ENCODE data around the gene CHSY3. TPM values are rescaled to one million over a fixed set of nuclear protein-coding genes. Genes with fewer than 3 reads are reported as not detected.

CHSY3 gene
- polyA plus RNA-seq, 3 donors from 2014 or later = 0.06 to 0.84 (median 0.31) TPM

DNA sequence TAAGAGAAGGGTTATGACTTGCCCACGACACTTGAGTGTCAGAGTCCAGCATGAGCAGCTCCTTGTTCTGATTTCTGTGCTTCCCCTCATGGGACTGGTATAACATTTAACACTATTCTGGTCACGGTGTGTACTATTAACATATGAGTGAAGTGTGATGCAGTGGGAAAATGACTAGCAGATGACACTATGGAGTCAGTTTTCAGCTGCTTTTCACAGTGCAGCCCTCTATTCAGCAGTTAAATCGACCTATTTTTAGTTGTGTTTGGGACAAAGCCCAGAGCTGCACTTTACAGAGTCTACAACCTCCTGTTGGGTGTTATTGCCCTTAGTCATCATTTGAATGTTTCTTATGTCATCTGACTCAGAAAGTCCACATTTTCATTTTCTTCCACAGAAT is 59.1 kb downstream of the CHSY3 start:
- Mint-ChIP-seq H3K27ac (no peak overlapping the region), H3K27me3 (ENCODE audit: low read depth in 3 of 3) (no peaks in the 10 kb centered on the region), H3K36me3 (peaks cover 0 to 4% (median 0%) of the 10 kb centered on the region in 3 donors), H3K4me1 (no peaks in the 10 kb centered on the region), H3K4me3 (no peak overlapping the region), H3K9me3 (peaks cover 0 to 17% (median 11%) of the 10 kb centered on the region in 6 donors)
- no peak for DNase-seq

DNA sequence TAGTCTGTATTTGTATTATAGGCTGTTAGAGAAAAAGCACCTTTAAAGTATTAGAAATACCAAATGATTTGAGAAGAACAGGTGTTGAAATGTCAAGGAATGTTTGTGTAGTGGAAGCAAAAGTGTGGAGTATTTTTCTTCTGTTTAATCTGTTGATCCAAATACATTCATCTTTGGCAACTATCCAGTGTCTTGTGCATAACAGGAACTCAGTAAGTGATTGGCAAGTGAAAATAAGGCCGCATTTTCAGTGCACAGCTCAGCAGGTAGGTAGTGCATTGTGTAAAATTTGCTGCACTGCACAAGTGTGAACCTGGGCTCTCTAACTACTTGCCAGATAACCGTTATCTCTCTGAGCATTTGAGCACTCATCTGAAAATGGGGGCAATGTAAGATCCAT is 61.8 kb downstream of the CHSY3 start:
- DNase-seq = no peak
- Mint-ChIP-seq H3K27me3 (ENCODE audit: low read depth in 3 of 3) (no peaks in the 10 kb centered on the region), H3K4me3 (no peak overlapping the region), H3K4me1 (no peaks in the 10 kb centered on the region), H3K27ac (no peak overlapping the region), H3K9me3 (peaks cover 0 to 21% (median 11%) of the 10 kb centered on the region in 6 donors), H3K36me3 (peaks cover 0 to 4% (median 0%) of the 10 kb centered on the region in 3 donors)

- no peak overlapping the region for H3K4me3 Mint-ChIP-seq
- DNase-seq = no peak
- no peaks in the 10 kb centered on the region for H3K4me1 Mint-ChIP-seq
- H3K9me3 Mint-ChIP-seq = peaks cover 0 to 3% (median 0%) of the 10 kb centered on the region in 6 donors
- H3K27ac Mint-ChIP-seq = no peak overlapping the region
- no peaks in the 10 kb centered on the region for H3K36me3 Mint-ChIP-seq
- no peaks in the 10 kb centered on the region for H3K27me3 Mint-ChIP-seq (ENCODE audit: low read depth in 3 of 3)
Measured at GRCh38 chr5:129971714-129972113, 67.4 kb downstream of the CHSY3 start.

- H3K9me3 Mint-ChIP-seq = peaks cover 0 to 3% (median 0%) of the 10 kb centered on the region in 6 donors
- no peaks in the 10 kb centered on the region for H3K36me3 Mint-ChIP-seq
- DNase-seq = no peak
- no peaks in the 10 kb centered on the region for H3K4me1 Mint-ChIP-seq
- H3K27me3 Mint-ChIP-seq (ENCODE audit: low read depth in 3 of 3) = no peaks in the 10 kb centered on the region
- no peak overlapping the region for H3K27ac Mint-ChIP-seq
- H3K4me3 Mint-ChIP-seq = no peak overlapping the region
Measured at GRCh38 chr5:129972465-129973141, 68.3 kb downstream of the CHSY3 start.

- no peak for DNase-seq
- H3K36me3 Mint-ChIP-seq = no peaks in the 10 kb centered on the region
- H3K27me3 Mint-ChIP-seq (ENCODE audit: low read depth in 3 of 3) = no peaks in the 10 kb centered on the region
- H3K9me3 Mint-ChIP-seq = peaks cover 0 to 3% (median 0%) of the 10 kb centered on the region in 6 donors
- no peaks in the 10 kb centered on the region for H3K4me1 Mint-ChIP-seq
- no peak overlapping the region for H3K4me3 Mint-ChIP-seq
- no peak overlapping the region for H3K27ac Mint-ChIP-seq
Measured at GRCh38 chr5:129973716-129974426, 69.6 kb downstream of the CHSY3 start.

DNA sequence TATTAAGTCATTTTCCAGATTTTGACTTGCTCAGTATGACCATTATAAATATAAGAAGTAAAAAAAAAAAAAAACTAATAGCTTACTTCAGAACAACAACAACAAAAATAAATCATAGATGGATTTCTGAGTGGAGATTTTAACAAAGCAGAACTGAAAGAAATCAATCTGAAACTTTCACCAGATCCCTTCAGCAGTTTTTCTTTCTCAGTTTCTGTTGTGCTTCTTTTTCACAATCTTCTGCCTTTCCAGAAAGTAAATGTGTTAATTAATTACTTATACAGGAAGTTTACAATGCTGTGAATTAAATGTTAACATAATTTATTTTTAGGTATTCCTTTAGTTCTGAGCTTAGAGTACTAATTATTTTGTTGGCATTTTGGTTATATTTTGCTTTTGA is 73.5 kb downstream of the CHSY3 start:
- H3K4me1 Mint-ChIP-seq = no peaks in the 10 kb centered on the region
- H3K9me3 Mint-ChIP-seq = peaks cover 0 to 7% (median 6%) of the 10 kb centered on the region in 6 donors
- no peaks in the 10 kb centered on the region for H3K36me3 Mint-ChIP-seq
- peaks cover 0 to 2% (median 0%) of the 10 kb centered on the region in 3 donors for H3K27me3 Mint-ChIP-seq (ENCODE audit: low read depth in 3 of 3)
- no peak for DNase-seq
- H3K27ac Mint-ChIP-seq = no peak overlapping the region
- H3K4me3 Mint-ChIP-seq = no peak overlapping the region

DNA sequence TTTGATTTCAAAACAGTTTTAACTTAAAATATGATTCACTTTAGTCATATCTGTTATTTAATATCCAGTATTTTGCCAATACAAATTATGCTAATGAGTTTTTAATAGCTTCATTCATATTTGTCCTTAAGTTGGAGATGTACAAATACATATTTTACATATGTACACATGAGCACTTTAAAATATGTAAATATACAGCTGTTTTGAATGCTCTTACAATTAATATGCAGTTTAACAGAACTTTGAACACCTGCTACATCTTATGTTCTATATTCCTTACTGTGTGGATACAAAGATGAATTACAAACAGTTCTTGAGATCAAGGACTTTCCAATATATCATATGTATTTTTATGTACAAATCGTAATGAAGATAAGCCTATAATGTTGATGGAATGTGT is 74.0 kb downstream of the CHSY3 start:
- DNase-seq = no peak
- Mint-ChIP-seq H3K36me3 (no peaks in the 10 kb centered on the region), H3K27me3 (ENCODE audit: low read depth in 3 of 3) (peaks cover 0 to 2% (median 0%) of the 10 kb centered on the region in 3 donors), H3K4me3 (no peak overlapping the region), H3K9me3 (peaks cover 0 to 10% (median 6%) of the 10 kb centered on the region in 6 donors), H3K27ac (no peak overlapping the region), H3K4me1 (no peaks in the 10 kb centered on the region)

DNA sequence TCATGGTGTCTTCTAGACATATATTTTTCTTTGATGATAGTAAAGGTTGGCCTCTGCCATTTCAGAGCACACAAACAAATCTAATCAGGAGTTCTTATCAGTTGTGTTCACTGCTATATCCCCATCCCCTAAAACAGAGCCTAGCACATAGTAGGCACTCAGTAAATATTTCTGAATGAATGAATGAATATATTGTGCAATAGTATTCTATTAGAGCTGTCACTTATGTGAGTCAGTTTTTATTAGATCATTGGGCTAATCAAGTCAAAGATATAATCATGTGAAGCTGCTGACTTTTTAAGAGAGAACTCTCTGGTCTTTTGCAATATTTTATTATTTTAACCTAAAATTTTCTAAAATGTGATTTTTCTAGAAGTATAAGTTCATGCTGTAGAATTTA is 84.2 kb downstream of the CHSY3 start:
- no peak overlapping the region for H3K27ac Mint-ChIP-seq
- H3K9me3 Mint-ChIP-seq = peaks cover 6 to 48% (median 18%) of the 10 kb centered on the region in 6 donors
- no peaks in the 10 kb centered on the region for H3K27me3 Mint-ChIP-seq (ENCODE audit: low read depth in 3 of 3)
- H3K4me3 Mint-ChIP-seq = no peak overlapping the region
- DNase-seq = no peak
- H3K36me3 Mint-ChIP-seq = no peaks in the 10 kb centered on the region
- no peaks in the 10 kb centered on the region for H3K4me1 Mint-ChIP-seq

DNA sequence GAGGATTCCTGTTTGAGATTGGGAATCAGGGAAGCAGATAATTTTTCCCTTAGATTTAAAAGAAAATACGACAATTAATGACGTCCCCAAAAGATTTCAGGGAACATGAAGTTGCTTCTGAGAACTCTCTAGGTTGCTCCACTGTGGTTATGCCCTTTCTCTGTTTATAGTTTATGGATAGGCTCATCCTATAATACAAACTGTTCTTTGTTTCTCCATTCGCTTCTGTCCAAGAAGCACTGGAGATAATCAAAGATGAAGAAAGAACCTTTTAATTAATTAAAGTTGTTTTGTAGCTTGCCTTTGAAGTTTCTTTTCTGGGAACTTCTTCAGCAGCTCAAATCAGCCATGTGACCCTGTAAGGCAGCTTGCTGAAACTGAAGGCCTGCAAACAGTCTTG is 87.5 kb downstream of the CHSY3 start:
- H3K9me3 Mint-ChIP-seq = peaks cover 2 to 29% (median 9%) of the 10 kb centered on the region in 6 donors
- no peaks in the 10 kb centered on the region for H3K27me3 Mint-ChIP-seq (ENCODE audit: low read depth in 3 of 3)
- H3K36me3 Mint-ChIP-seq = peaks cover 0 to 3% (median 0%) of the 10 kb centered on the region in 3 donors
- no peaks in the 10 kb centered on the region for H3K4me1 Mint-ChIP-seq
- no peak overlapping the region for H3K27ac Mint-ChIP-seq
- DNase-seq = no peak
- no peak overlapping the region for H3K4me3 Mint-ChIP-seq

DNA sequence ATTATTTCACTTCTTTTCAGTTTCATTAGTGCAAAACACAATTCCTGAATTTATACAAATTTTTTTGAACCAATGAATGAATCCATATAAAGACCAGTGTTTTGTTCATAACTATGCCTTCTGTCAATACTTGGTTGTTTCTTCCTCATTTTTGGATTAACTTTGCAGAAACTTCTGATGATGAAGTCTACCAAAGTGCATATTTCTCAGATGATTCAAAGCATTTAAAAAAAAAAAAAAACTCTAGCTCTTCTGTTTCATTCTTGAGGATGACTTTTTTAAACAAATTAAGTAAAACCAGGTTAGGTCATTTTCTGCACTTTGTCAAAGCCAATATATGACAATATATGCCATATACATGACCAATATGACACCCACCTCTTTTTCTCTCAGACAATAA is 92.6 kb downstream of the CHSY3 start:
- Mint-ChIP-seq H3K9me3 (peaks cover 2 to 12% (median 7%) of the 10 kb centered on the region in 6 donors), H3K36me3 (peaks cover 0 to 3% (median 0%) of the 10 kb centered on the region in 3 donors), H3K27me3 (ENCODE audit: low read depth in 3 of 3) (peaks cover 0 to 2% (median 0%) of the 10 kb centered on the region in 3 donors), H3K4me3 (no peak overlapping the region), H3K4me1 (no peaks in the 10 kb centered on the region), H3K27ac (no peak overlapping the region)
- DNase-seq = no peak

GRCh38 chr5:130000460-130000859 is 96.2 kb downstream of the CHSY3 start:
- peaks cover 2 to 12% (median 5%) of the 10 kb centered on the region in 6 donors for H3K9me3 Mint-ChIP-seq
- no peak for DNase-seq
- H3K4me3 Mint-ChIP-seq = no peak overlapping the region
- no peaks in the 10 kb centered on the region for H3K36me3 Mint-ChIP-seq
- no peaks in the 10 kb centered on the region for H3K4me1 Mint-ChIP-seq
- H3K27ac Mint-ChIP-seq = no peak overlapping the region
- H3K27me3 Mint-ChIP-seq (ENCODE audit: low read depth in 3 of 3) = peaks cover 0 to 2% (median 0%) of the 10 kb centered on the region in 3 donors

- Mint-ChIP-seq H3K27me3 (ENCODE audit: low read depth in 3 of 3) (peaks cover 0 to 2% (median 0%) of the 10 kb centered on the region in 3 donors), H3K4me1 (no peaks in the 10 kb centered on the region), H3K4me3 (no peak overlapping the region), H3K36me3 (no peaks in the 10 kb centered on the region), H3K9me3 (peaks cover 0 to 9% (median 5%) of the 10 kb centered on the region in 6 donors), H3K27ac (no peak overlapping the region)
- no peak for DNase-seq
Measured at GRCh38 chr5:130002183-130002582, 97.9 kb downstream of the CHSY3 start.

DNA sequence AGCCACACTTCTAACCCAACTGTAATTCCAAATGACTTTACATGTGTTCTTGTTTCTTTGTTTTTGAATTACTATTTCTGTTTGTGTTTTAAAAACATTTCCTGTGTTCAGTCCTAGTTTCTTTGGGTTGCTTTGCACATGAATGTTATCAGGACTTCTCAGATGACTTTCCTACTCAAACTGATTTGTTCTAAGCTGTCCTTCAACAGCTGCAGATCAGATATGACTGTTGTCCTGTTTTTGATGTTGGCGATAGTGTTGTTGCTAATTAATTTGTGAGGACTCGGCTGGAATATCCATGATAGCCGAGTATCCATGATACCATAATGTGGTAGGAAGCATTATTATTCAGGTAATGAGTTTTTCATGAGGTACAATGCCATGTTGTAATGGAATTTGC is 98.6 kb downstream of the CHSY3 start:
- Mint-ChIP-seq H3K9me3 (peaks cover 0 to 11% (median 5%) of the 10 kb centered on the region in 6 donors), H3K4me1 (no peaks in the 10 kb centered on the region), H3K27ac (no peak overlapping the region), H3K36me3 (no peaks in the 10 kb centered on the region), H3K27me3 (ENCODE audit: low read depth in 3 of 3) (peaks cover 0 to 2% (median 0%) of the 10 kb centered on the region in 3 donors), H3K4me3 (no peak overlapping the region)
- no peak for DNase-seq

DNA sequence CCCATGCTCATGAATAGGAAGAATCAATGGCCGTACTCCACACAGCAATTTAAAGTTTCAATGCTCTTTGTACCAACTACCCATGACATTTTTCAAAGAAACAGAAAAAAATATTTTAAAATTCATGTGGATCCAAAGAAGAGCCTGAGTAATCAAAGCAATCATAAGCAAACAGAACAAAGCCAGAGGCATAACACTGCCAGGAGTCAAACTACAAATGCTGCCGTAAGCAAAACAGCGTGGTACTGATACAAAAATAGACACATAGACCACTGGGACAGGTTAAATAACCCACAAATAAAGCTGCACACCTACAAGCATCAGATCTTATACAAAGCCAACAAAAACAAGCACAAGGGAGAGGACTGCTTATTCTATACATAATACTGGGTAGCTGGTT is 107.7 kb downstream of the CHSY3 start:
- Mint-ChIP-seq H3K4me1 (no peaks in the 10 kb centered on the region), H3K27ac (no peak overlapping the region), H3K27me3 (ENCODE audit: low read depth in 3 of 3) (peaks cover 0 to 1% (median 0%) of the 10 kb centered on the region in 3 donors), H3K9me3 (peaks cover 4 to 46% (median 12%) of the 10 kb centered on the region in 6 donors), H3K4me3 (no peak overlapping the region), H3K36me3 (no peaks in the 10 kb centered on the region)
- DNase-seq = no peak
